Fibroblast of the aortic adventitia (primary cell): ENCODE results near the gene SCN8A. TPM values are rescaled to one million over a fixed set of nuclear protein-coding genes. Genes with fewer than 3 reads are reported as not detected.

Source experiments
- DNase-seq: peaks from one replicate; pipeline ENCODE4 v3.0.0-alpha.2; 2010; ENCODE audit warnings: low read depth
- H3K4me3 ChIP-seq: 2 replicates; pipeline ENCODE4 v1.5.1; 2011; ENCODE audit warnings: low read depth, mild to moderate bottlenecking, control low read depth, low read length, moderate library complexity
- total RNA-seq: library from RNA; depleted of rRNA; stranded (reverse); fragments of >200 nt; gene quantifications from 2 replicates; pipeline ENCODE4 v1.2.3, GENCODE V29; 2012; ENCODE audit warnings: low replicate concordance
- TF ChIP-seq, protein P1 (sequence below): IDR thresholded peaks from 2 replicates; pipeline ENCODE4 v1.5.1; 2011; ENCODE audit warnings: mild to moderate bottlenecking, low read length, control low read depth, inconsistent platforms; ENCODE audit not compliant: insufficient read depth

SCN8A gene
- total RNA-seq, 1 donor, result 7.9 TPM

GRCh38 chr12:51677284-51677968, 86.4 kb downstream of the SCN8A start:
- TF ChIP-seq, protein P1, sequence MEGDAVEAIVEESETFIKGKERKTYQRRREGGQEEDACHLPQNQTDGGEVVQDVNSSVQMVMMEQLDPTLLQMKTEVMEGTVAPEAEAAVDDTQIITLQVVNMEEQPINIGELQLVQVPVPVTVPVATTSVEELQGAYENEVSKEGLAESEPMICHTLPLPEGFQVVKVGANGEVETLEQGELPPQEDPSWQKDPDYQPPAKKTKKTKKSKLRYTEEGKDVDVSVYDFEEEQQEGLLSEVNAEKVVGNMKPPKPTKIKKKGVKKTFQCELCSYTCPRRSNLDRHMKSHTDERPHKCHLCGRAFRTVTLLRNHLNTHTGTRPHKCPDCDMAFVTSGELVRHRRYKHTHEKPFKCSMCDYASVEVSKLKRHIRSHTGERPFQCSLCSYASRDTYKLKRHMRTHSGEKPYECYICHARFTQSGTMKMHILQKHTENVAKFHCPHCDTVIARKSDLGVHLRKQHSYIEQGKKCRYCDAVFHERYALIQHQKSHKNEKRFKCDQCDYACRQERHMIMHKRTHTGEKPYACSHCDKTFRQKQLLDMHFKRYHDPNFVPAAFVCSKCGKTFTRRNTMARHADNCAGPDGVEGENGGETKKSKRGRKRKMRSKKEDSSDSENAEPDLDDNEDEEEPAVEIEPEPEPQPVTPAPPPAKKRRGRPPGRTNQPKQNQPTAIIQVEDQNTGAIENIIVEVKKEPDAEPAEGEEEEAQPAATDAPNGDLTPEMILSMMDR, result no peak
- no peak overlapping the region for H3K4me3 ChIP-seq
- DNase-seq, result no peak

DNA sequence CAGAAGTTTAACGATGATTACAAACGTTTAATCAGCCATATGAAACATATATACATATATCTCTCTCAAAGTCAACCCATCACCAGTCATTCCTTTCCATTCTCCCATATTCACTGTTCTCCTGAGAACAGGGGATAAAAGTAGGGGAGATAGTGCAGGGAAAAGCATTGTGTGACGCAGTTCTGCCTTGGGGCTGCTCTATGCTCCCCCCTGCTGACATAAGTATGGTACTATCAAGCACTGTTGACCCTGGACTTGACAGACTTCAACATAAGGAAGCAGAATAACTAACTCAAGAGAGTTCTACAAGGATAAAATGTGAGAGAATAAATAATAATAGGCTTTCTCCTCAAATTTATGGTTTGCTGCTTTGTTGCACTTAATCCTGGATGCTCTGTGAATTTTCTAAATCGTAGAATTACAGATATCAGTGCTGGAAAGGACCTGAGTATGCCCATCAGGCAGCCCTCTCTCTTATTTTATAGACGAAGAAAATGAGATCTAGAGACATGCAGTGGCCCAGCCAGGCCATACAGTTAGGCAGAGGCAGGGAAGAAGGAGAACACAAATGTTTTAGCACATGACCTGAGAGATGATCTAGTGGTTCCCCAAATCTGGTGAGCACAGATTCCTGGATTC, 87.2 kb downstream of the SCN8A start:
- DNase-seq, result peak; percentile 55
- H3K4me3 ChIP-seq, result no peak overlapping the region
- TF ChIP-seq, protein P1, result peak; percentile 84

DNA sequence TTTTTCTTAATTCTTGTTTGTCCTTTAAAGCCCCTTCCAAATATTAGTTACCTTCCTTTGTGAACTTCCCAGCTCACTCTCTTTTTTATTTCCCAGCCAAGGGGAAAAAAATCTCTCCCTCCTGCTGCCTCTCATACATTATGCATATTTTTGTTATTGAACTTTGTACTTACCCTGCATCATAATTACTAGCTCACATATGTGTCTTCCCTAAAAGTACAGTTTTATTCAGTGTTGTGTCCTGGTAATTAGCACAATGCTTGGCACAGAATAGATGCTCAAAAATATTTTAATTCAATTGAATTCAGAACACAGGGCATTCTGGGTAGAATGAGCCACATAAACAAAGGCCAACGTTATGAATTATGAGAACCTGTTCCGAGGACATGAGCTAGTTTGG, 91.9 kb downstream of the SCN8A start:
- DNase-seq, result no peak
- TF ChIP-seq, protein P1, result no peak
- H3K4me3 ChIP-seq, result no peak overlapping the region

GRCh38 chr12:51683763-51684357, 92.8 kb downstream of the SCN8A start:
- TF ChIP-seq, protein P1, result no peak
- DNase-seq, result peak; percentile 86
- no peak overlapping the region for H3K4me3 ChIP-seq

DNA sequence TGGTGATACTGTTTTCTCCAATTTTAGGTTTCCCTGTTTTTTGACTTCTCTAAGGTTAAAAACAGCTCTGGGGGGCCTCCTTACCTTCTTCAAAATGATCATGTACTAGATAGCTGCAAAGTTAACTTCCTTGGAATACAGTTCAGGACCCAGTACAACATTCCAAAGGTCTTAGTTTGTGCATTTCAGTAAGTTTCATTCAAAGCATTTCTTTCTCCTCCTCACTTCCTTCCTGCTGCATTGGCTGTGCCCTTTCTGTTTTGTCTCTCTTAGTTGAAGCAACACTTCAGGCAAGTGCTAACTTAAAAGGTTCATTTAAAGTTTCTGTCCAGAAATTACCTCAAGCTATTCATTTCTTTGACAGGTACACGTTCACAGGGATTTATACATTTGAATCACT, 95.7 kb downstream of the SCN8A start:
- TF ChIP-seq, protein P1, result no peak

GRCh38 chr12:51687177-51687576, 96.1 kb downstream of the SCN8A start:
- no peak for DNase-seq
- TF ChIP-seq, protein P1, result no peak
- H3K4me3 ChIP-seq, result no peak overlapping the region

More for the DNA sequence above, 95.7 kb downstream of the SCN8A start:
- DNase-seq, result peak; percentile 32
- H3K4me3 ChIP-seq, result no peak overlapping the region
